Caco-2 (cell line): ENCODE measurements around the gene ATAD3B. TPM values are rescaled to one million over a fixed set of nuclear protein-coding genes. Genes with fewer than 3 reads are reported as not detected.

Source experiments
- BruUV-seq: library from RNA; stranded (reverse); fragments of 400-500 nt; replicated peaks from 2 replicates; lab custom pipeline; 2021; lab: Mats Ljungman, UMichigan
- CTCF ChIA-PET: fragments of 300-600 bp; sonication (Branson Sonifier 250); formaldehyde crosslinking; loops from one replicate; lab custom pipeline; 2022; ENCODE audit warnings: antibody characterized with exemption; lab: Charles Lee
- POLR2A ChIA-PET: fragments of 300-600 bp; sonication (Branson Sonifier 250); formaldehyde crosslinking; loops from one replicate; lab custom pipeline; 2022; ENCODE audit warnings: antibody characterized with exemption; lab: Charles Lee
- DNase-seq, 2 experiments: peaks; one replicate each; pipeline versions ENCODE4 v3.0.0 to v3.0.0-alpha.2; 2020 to 2022
- H3K27me3 ChIP-seq: replicated peaks from 2 replicates; pipeline ENCODE4 v1.6.0; 2011; ENCODE audit warnings: low read length; ENCODE audit not compliant: control insufficient read depth, insufficient read depth
- H3K36me3 ChIP-seq: 2 replicates; pipeline ENCODE4 v1.5.1; 2011; ENCODE audit warnings: low read length; ENCODE audit not compliant: control insufficient read depth, insufficient read depth
- H3K4me1 ChIP-seq: fragments of 250-450 bp; sonication (Bioruptor Pico); 2 replicates; pipeline ENCODE4 v1.5.1; 2020; ENCODE audit warnings: mild to moderate bottlenecking
- H3K4me3 ChIP-seq: 2 replicates; pipeline ENCODE4 v1.5.1; 2011; ENCODE audit warnings: low read depth, mild to moderate bottlenecking, control low read depth, low read length
- H3K9me3 ChIP-seq: fragments of 250-450 bp; sonication (Bioruptor Pico); 2 replicates; pipeline ENCODE4 v1.5.1; 2020; ENCODE audit warnings: mild to moderate bottlenecking, moderate library complexity
- H3K27ac Mint-ChIP-seq: one replicate; pipeline ENCODE4 v1.8.0; 2022; ENCODE audit warnings: mixed read lengths; ENCODE audit not compliant: unreplicated experiment
- H3K27me3 Mint-ChIP-seq: one replicate; pipeline ENCODE4 v1.8.0; 2022; ENCODE audit warnings: mixed read lengths; ENCODE audit not compliant: insufficient read depth, unreplicated experiment
- H3K36me3 Mint-ChIP-seq: one replicate; pipeline ENCODE4 v1.8.0; 2022; ENCODE audit warnings: mild to moderate bottlenecking, mixed read lengths; ENCODE audit not compliant: insufficient read depth, unreplicated experiment
- H3K4me1 Mint-ChIP-seq: one replicate; pipeline ENCODE4 v1.8.0; 2022; ENCODE audit warnings: low read depth, mixed read lengths; ENCODE audit not compliant: unreplicated experiment
- H3K4me3 Mint-ChIP-seq: one replicate; pipeline ENCODE4 v1.8.0; 2022; ENCODE audit warnings: mild to moderate bottlenecking, moderate library complexity, mixed read lengths; ENCODE audit not compliant: unreplicated experiment
- H3K9me3 Mint-ChIP-seq: one replicate; pipeline ENCODE4 v1.8.0; 2022; ENCODE audit warnings: mixed read lengths; ENCODE audit not compliant: unreplicated experiment
- intact Hi-C: fragments of 100-400 bp; cut with micrococcal nuclease; formaldehyde crosslinking; loops from one replicate; pipeline ENCODE4 v1.10.0; 2022; ENCODE audit not compliant: unreplicated experiment
- total RNA-seq: library from RNA; stranded (reverse); gene quantifications from 2 replicates; pipeline ENCODE4 v1.2.3, GENCODE V29; 2022
- TF ChIP-seq, protein P1 (sequence below), 2 experiments: fragments of 200-600 bp in 1 of 2; IDR thresholded peaks; 1 replicate in 1 of 2; 2 replicates in 1 of 2; pipeline versions ENCODE4 v1.5.1 to v1.8.0; 2011 to 2022; ENCODE audit warnings: antibody characterized with exemption in 1 of 2, control low read depth in 1 of 2, inconsistent platforms in 1 of 2, low read depth in 1 of 2, low read length in 1 of 2, mild to moderate bottlenecking in 1 of 2, moderate library complexity in 1 of 2; ENCODE audit not compliant: insufficient read depth in 1 of 2, severe bottlenecking in 1 of 2, unreplicated experiment in 1 of 2

ATAD3B gene
- total RNA-seq, 1 experiment from 2014 or later: 48.1 TPM

DNA sequence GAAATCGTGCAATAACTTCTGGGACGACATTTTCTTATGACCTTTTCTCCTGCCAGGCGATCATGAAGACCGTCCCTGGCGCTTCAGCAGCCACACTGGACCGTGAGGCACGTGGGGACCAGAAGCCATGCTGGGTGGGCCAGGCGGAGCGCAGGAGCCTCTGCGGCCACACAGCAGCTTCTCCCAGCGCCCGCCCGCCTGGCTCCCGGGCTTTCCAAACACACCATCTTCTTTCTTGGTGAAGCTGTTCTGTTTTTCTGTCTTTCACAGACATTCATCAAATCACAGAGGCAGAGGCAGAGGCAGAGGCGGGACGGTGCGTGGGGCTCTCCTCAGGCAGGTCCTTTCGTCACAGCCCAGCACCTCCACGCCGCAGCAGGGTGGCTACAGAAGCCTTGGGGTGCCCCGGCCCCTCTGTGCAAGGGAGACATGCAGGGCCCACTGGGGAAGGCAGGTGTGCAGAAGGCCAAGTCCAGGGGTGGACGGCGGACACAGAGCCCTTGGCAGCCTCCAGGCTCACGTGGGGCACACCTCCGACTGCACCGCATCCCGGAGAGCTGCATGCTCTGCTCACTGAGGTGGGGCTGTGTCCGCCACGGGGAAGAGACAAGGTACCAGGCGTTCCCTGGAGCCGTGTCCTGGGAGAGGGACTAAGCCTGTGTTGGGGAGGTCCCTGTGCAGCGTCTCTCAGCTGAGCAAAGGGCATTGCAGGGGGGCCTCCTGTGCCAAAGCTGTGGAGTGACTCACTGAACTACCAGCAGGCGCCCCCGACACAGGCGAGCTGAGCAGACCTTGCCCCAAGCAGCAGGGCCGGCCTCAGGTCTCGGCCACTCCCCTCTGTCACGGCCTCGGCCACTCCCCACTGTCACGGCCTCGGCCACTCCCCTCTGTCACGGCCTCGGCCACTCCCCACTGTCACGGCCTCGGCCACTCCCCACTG is 71.5 kb downstream of the ATAD3B start:
- POLR2A ChIA-PET: no interaction called here

DNA sequence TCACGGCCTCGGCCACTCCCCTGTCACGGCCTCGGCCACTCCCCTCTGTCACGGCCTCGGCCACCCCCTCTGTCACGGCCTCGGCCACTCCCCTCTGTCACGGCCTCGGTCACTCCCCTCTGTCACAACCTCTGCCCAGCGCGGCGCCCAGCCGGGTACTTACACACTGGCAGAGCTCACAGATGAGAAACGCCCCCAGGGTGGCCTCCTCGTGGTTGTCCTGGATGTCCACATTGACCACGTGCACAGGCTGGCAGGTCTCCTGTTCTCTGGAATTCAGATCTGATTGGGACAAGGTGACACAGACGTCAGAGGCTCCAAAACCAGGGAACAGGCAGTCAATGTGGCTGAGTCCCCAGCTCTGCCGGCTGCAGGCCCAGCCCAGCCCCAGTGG is 72.1 kb downstream of the ATAD3B start:
- no TSS peak for BruUV-seq
- H3K4me1 Mint-ChIP-seq: no peaks in the 10 kb centered on the region
- Histone ChIP-seq H3K27me3 (no peaks in the 10 kb centered on the region), H3K9me3 (no peaks in the 10 kb centered on the region), H3K36me3 (no peaks in the 10 kb centered on the region; the same call in 1 of the 2 replicates), H3K4me3 (no peak overlapping the region), H3K4me1 (no peaks in the 10 kb centered on the region)
- intact Hi-C loops: no loop called here
- no peak overlapping the region for H3K4me3 Mint-ChIP-seq
- H3K9me3 Mint-ChIP-seq: no peaks in the 10 kb centered on the region
- H3K27me3 Mint-ChIP-seq: no peaks in the 10 kb centered on the region
- no peak for DNase-seq
- POLR2A ChIA-PET: no interaction called here
- no peak overlapping the region for H3K27ac Mint-ChIP-seq
- peaks cover 30% of the 10 kb centered on the region for H3K36me3 Mint-ChIP-seq
- CTCF ChIA-PET: no interaction called here
- TF ChIP-seq, protein P1, sequence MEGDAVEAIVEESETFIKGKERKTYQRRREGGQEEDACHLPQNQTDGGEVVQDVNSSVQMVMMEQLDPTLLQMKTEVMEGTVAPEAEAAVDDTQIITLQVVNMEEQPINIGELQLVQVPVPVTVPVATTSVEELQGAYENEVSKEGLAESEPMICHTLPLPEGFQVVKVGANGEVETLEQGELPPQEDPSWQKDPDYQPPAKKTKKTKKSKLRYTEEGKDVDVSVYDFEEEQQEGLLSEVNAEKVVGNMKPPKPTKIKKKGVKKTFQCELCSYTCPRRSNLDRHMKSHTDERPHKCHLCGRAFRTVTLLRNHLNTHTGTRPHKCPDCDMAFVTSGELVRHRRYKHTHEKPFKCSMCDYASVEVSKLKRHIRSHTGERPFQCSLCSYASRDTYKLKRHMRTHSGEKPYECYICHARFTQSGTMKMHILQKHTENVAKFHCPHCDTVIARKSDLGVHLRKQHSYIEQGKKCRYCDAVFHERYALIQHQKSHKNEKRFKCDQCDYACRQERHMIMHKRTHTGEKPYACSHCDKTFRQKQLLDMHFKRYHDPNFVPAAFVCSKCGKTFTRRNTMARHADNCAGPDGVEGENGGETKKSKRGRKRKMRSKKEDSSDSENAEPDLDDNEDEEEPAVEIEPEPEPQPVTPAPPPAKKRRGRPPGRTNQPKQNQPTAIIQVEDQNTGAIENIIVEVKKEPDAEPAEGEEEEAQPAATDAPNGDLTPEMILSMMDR (IDR thresholded peaks at IDR 0.05; ENCODE audit: insufficient read depth in 1 of 2, low read depth in 1 of 2, low read length in 1 of 2, severe bottlenecking in 1 of 2, unreplicated experiment in 1 of 2): no peak

More for the DNA sequence above, 71.5 kb downstream of the ATAD3B start:
- Mint-ChIP-seq H3K9me3 (no peaks in the 10 kb centered on the region), H3K27me3 (no peaks in the 10 kb centered on the region), H3K4me1 (no peaks in the 10 kb centered on the region), H3K36me3 (peaks cover 28% of the 10 kb centered on the region), H3K4me3 (no peak overlapping the region), H3K27ac (no peak overlapping the region)
- no peak for DNase-seq
- Histone ChIP-seq H3K4me3 (no peak overlapping the region), H3K36me3 (no peaks in the 10 kb centered on the region; the same call in 1 of the 2 replicates), H3K4me1 (no peaks in the 10 kb centered on the region), H3K27me3 (no peaks in the 10 kb centered on the region), H3K9me3 (no peaks in the 10 kb centered on the region)
- TF ChIP-seq, protein P1 (IDR thresholded peaks at IDR 0.05; ENCODE audit: insufficient read depth in 1 of 2, low read depth in 1 of 2, low read length in 1 of 2, severe bottlenecking in 1 of 2, unreplicated experiment in 1 of 2): no peak
- CTCF ChIA-PET: no interaction called here
- intact Hi-C loops: no loop called here
- no TSS peak for BruUV-seq

DNA sequence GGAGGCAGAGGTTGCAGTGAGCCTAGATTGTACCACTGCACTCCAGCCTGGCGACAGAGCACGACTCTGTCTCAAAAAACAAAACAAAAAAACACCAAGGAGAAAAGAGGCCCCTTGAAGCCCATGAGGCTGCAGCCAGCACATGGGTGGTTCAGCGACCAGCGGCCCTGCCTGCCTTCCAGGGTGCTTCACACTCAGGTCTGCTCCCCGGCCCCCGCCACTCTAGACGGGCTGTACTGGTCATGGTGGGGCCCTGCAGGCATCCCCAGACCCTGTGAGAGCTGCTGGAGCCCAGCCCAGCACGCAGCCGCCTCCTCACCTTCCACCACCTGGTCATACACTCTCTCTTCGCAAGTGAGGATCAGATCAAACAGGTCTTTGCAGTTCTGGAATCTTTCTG is 73.0 kb downstream of the ATAD3B start:
- H3K4me3 ChIP-seq: no peak overlapping the region

More for the DNA sequence above, 73.0 kb downstream of the ATAD3B start:
- Mint-ChIP-seq H3K4me3 (no peak overlapping the region), H3K9me3 (no peaks in the 10 kb centered on the region), H3K36me3 (peaks cover 22% of the 10 kb centered on the region), H3K27me3 (no peaks in the 10 kb centered on the region), H3K27ac (no peak overlapping the region), H3K4me1 (no peaks in the 10 kb centered on the region)
- no peaks in the 10 kb centered on the region; the same call in 1 of the 2 replicates for H3K36me3 ChIP-seq
- ChIA-PET CTCF (no interaction called here), POLR2A (no interaction called here)
- intact Hi-C loops: no loop called here
- no peaks in the 10 kb centered on the region for H3K27me3 ChIP-seq
- no TSS peak for BruUV-seq
- no peaks in the 10 kb centered on the region for H3K4me1 ChIP-seq
- no peak for DNase-seq
- TF ChIP-seq, protein P1 (IDR thresholded peaks at IDR 0.05; ENCODE audit: insufficient read depth in 1 of 2, low read depth in 1 of 2, low read length in 1 of 2, severe bottlenecking in 1 of 2, unreplicated experiment in 1 of 2): no peak
- no peaks in the 10 kb centered on the region for H3K9me3 ChIP-seq

Other genes starting within 250 kb of the ATAD3B start
- 138 and 140 TPM in 2 replicates for gene SDF4, start 239.8 kb upstream of the ATAD3B start, total RNA-seq
- 24.8 and 25.3 TPM in 2 replicates for gene B3GALT6, start 239.5 kb upstream of the ATAD3B start, total RNA-seq
- gene C1QTNF12, start 225.0 kb upstream of the ATAD3B start, total RNA-seq: 3.4 and 3.7 TPM in 2 replicates
- 57.2 and 62.7 TPM in 2 replicates for gene UBE2J2, start 197.9 kb upstream of the ATAD3B start, total RNA-seq
- gene SCNN1D, start 191.3 kb upstream of the ATAD3B start, total RNA-seq: 1.0 and 2.8 TPM in 2 replicates
- 46.6 and 48.5 TPM in 2 replicates for gene ACAP3, start 163.8 kb upstream of the ATAD3B start, total RNA-seq
- 39.8 and 43.8 TPM in 2 replicates for gene PUSL1, start 163.2 kb upstream of the ATAD3B start, total RNA-seq
- gene INTS11, start 147.1 kb upstream of the ATAD3B start, total RNA-seq: 103 and 115 TPM in 2 replicates
- 16.2 and 16.8 TPM in 2 replicates for gene CPTP, start 147.0 kb upstream of the ATAD3B start, total RNA-seq
- 0.09 and 0.29 TPM in 2 replicates for gene TAS1R3, start 140.5 kb upstream of the ATAD3B start, total RNA-seq
- gene DVL1, start 122.3 kb upstream of the ATAD3B start, total RNA-seq: 40.6 and 43.0 TPM in 2 replicates
- 4.9 and 5.0 TPM in 2 replicates for gene MXRA8, start 113.2 kb upstream of the ATAD3B start, total RNA-seq
- gene AURKAIP1, start 96.6 kb upstream of the ATAD3B start, total RNA-seq: 187 and 200 TPM in 2 replicates
- 145 and 147 TPM in 2 replicates for gene CCNL2, start 72.4 kb upstream of the ATAD3B start, total RNA-seq
- gene MRPL20, start 64.5 kb upstream of the ATAD3B start, total RNA-seq: 109 and 110 TPM in 2 replicates
- gene ANKRD65, start 50.5 kb upstream of the ATAD3B start, total RNA-seq: 1.6 and 3.2 TPM in 2 replicates
- 73.7 and 74.7 TPM in 2 replicates for gene VWA1, start 36.1 kb upstream of the ATAD3B start, total RNA-seq
- 0.84 and 0.95 TPM in 2 replicates for gene ATAD3C, start 22.1 kb upstream of the ATAD3B start, total RNA-seq
- gene ATAD3A, start 40.4 kb downstream of the ATAD3B start, total RNA-seq: 58.6 and 67.3 TPM in 2 replicates
- gene TMEM240, start 68.9 kb downstream of the ATAD3B start, total RNA-seq: 1.0 and 1.2 TPM in 2 replicates
- 91.5 and 96.2 TPM in 2 replicates for gene SSU72, start 103.1 kb downstream of the ATAD3B start, total RNA-seq
- gene FNDC10, start 128.4 kb downstream of the ATAD3B start, total RNA-seq: 13.6 and 15.6 TPM in 2 replicates
- gene MIB2, start 143.7 kb downstream of the ATAD3B start, total RNA-seq: 31.9 and 32.4 TPM in 2 replicates
- 3.7 and 6.0 TPM in 2 replicates for gene MMP23B, start 160.4 kb downstream of the ATAD3B start, total RNA-seq
- 29.3 and 30.2 TPM in 2 replicates for gene CDK11B, start 187.2 kb downstream of the ATAD3B start, total RNA-seq
- gene SLC35E2B, start 221.0 kb downstream of the ATAD3B start, total RNA-seq: 26.1 and 26.4 TPM in 2 replicates